HG03558 (cell line): ENCODE measurements around the gene HRCT1.
"Not testable (repeated sequence)": the region's sequence is repeated elsewhere in the genome, so short reads cannot be mapped to it uniquely, and the experiment has no call there.

ENCODE experiments used
- ATAC-seq: cut with Tn5 transposase; IDR thresholded peaks from one replicate; pipeline ENCODE4 v1.9.1; 2021; ENCODE audit warnings: moderate number of reproducible peaks; ENCODE audit not compliant: unreplicated experiment; ENCODE audit errors: extremely low read depth

HRCT1 gene

DNA sequence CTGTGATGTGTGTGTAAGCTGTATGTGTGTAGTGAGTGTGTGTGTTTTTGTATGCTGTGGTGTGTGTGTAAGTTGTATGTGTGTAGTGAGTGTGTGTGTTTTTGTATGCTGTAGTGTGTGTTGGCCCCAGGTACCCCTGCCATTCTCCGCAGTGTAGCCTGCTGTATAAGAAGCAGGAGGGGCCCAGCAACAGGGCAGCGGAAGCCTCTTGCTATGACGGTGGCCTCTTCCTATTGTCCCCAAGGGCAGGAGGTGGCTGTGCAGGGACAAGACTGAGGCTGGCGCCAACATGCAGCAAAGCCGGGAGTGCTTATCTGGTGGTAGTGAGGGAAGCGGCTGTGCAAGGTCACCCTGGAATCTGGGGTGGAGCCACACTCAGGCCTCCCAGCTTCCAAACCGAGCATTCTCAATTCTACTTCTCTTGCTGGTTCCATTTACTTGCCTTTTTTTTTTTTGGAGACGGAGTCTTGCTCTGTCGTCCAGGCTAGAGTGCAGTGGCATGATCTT is 8.4 kb downstream of the HRCT1 start:
- no peak for ATAC-seq

DNA sequence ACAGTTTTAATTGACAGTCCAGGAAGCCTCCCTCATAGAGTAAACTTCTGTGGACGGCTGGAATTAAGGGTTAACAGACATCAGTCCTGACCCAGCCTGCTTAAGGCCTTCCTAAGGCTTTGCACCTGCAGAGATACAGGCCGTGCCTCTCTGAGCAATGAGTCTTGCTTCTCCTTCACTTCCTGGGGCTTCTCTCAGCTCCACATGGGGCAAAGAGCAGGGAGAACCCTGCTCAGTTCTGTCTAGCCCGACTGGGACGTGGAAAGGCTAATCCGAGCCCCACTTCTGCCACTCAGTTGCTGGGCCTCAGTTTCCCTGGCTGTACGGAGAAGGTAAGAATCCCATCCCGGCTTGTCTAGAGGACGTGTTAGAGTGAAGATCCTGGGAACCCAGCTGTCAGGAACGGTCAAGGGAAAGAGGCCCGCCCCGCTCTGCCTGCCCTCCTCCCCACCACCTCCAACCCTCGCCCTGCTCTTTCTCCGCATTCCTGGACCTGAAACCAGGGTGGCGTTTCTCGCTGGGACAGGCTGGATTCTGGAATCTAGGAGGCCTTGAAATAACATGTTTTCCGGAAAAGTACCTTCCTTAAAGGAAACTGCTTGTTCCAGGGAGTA is 9.8 kb downstream of the HRCT1 start:
- ATAC-seq: no peak

DNA sequence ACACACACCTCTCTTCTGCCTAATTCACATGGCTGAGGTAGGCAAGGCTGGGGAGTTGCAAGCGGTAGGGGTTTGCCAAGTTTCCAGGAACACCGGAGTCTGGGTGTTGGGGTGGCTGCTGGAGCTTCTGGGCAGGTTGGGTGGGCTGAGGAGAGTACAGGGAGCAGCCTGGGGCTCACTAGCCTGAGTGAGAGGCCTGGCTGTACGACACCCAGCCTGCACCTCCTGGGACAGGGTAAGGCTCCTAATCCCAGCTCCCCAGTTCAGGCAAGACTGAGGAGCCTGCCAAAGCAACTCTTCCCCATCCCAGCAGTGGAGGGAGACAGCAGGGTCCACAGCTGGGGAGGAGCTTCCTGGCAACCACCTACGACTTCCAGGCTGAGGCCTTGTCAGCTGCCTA is 11.3 kb downstream of the HRCT1 start:
- ATAC-seq: no peak

DNA sequence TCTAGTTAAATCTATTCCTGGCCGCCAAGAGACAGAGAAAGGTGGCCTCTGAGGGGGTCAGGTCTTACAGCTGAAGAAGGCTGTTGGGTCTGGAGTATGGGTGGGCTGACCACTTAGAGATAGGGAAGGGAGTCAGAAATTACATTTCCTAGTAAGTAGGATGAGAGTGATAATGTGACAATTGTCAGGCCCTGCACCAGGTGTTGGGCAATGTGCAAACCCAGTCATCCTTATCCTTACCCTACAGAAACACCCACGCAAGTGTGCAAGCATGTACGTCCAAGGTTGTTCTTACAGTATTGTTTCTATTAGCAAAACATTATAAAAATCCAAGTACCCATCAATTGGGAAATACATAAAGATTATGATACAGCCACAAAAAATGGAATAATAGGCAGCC is 12.8 kb downstream of the HRCT1 start:
- ATAC-seq: no peak

DNA sequence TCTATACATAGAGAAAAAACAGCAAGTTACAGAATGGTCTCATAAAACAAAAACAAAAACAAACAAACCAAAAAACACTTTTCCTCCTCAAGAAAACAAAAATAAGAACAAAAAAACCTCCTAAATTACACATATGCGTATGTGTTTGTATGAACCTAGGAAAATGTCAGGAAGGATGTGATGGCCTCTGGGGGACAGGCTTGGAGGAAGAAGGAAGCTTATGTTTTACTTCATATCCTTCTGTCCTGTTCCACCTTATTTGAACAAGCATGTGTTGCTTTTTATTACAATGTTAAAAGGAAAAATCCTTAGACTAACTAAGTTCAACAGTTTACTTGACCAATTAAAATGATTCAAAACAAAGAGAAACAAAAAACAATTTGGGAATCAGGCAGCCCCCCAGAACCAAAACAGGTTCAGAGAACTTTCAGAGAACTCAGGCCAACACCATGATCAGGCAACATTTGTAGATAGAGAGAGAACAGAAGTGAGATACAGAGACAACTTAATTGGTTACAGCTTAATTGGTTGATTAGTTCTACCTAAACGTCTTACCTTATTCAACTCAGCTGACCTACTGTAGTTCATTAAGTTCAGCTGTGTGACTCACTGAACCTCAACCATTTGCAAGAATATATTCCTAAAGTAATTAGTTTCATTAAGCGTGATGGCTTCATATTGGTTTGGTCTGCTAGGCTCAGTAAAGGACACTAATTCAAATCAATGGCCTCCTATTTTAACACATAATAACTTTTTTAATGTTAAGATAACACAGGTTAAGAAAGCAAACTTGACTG is 13.4 kb downstream of the HRCT1 start:
- no peak for ATAC-seq

DNA sequence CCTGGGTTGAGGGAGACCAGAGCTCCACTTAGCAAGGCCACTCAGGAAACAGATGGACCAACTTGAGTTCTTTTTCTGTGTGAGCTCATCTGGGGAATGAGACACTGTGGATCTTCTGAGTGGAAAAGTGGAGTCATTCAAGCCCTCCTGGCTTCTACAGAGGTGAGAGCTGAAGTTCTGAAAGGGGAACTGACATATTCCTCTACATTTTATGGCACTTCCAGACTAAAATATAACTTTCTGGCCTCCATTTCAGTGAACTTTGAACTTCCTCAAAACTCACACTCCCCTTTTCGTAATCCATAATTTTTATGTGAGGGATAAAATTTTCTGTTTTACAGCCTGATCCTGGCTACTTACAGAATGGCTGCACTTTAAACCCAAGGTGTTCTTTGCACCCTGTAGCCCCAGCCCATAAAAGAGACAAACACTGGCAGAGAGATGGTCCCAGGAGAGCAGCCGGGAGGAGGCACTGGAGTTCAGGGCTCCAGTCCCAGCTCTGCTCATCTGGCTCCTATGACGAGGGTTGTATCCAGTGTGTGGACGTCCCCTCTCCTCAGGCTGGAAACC is 14.1 kb downstream of the HRCT1 start:
- ATAC-seq: no peak

DNA sequence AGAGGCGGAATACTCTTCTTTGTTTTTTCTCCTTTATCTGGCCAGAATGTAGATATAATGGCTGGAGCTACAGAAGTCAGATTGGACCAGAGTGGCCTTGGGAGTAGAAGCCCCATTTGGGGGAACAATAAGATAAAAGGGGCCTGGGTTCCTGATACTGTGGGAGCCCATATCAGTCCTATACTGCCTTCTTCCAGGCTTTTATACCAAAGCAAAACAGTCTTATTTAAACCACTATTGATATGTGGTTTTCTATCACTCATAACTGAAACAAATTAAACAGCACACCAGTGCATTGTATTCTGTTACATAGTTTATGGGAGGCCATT is 17.6 kb downstream of the HRCT1 start:
- ATAC-seq: no peak

DNA sequence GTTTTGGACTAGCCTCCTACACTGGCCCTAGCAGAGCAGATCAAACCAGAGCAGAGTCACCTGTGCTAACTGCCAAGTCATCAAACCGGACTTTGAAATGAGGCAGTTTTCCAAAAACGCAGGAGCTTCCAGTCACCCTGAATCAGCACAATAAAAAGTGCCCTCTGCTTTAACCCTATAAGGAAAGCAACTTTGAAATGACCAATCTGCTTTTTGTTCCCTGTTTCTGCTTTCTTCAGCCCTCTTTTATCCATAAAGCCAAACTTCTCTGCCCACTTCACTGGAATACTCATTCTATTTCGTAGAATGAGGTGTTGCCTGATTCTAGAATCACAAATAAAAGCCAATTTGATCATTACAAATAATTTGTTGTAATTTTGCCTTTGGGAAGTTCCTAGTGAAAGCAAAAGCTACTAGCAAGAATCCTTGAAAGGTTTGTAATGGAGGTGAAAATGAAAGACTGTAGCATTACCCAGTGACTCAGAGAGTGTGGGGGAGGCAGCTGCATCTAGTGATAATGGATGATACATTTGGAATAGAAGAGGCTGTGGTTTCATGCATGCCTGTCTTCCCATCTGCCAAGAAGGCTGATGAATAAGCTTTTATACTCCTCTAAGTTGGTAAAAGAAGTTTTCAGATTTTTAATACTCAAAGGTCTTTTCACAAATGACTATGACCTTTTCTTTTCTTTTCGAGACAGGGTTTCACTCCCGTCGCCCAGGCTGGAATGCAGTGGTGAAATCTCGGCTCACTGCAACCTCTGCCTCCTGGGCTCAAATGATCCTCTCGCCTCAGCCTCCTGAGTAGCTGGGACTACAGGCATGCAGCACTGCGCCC is 18.1 kb downstream of the HRCT1 start:
- ATAC-seq: no peak

DNA sequence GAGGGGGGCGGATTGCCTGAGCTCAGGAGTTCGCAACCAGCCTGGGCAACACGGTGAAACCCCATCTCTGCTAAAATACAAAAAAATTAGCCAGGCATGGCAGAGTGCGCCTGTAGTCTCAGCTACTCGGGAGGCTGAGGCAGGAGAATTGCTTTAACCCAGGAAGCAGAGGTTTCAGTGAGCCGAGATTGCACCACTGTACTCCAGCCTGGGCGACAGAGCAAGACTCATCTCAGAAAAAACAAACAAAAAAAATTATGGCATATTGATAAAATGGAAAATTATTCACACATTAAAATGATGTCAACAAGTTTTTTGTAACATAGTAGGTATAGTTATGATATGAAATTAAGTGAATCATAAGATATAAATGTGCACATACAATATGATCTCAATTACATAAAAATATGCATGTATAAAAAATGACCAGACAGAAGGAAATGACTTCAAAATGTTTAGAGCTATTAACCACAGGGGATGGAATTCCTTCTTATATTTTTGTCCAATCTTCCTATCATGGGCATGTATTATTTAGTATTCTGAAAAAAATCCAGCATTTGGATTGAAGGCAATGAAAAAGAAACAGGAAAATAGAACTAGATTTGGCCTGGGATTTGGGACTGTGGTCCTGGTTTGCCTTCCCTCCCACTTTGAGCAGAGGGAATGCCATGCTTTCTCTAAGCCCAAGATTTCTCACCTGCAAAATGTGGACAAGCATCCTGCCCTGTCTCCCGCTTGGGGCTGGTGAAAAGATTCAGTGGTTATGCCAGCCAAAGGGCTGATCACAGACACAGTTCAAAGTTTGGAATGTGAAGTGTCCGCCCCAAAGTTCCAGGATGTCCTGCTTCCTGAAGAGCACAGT is 22.8 kb downstream of the HRCT1 start:
- no peak for ATAC-seq

DNA sequence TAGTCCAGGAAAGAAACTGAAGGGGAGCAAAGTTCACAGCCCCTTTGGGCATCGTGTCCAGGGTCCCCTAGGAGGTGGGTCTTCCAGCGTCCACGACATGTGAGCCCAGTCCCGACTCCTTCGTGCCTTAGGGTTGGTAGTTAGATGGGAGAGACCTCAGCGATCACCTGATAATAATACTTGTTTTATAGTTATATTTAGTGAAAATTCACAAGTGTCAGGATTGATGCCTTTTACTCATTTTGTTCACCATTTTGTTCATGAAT is 23.4 kb downstream of the HRCT1 start:
- ATAC-seq: no peak

DNA sequence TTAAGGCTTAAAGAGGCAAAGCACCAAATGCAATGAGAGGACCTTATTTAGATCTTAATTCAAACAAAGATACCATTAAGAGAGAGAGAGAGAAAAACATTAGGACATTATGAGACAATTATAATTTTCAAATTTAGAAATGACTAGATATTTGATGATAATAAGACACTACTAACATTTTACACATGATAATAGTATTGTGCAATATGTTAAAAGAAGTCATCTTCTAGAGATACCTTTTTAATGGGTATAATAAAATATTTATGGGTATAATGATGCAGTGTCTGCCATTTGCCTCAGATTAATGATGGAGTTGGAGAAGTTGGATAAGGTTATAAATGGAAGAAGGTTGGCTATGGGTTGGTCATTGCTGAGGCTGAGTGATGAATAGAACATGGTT is 24.5 kb downstream of the HRCT1 start:
- ATAC-seq: no peak

DNA sequence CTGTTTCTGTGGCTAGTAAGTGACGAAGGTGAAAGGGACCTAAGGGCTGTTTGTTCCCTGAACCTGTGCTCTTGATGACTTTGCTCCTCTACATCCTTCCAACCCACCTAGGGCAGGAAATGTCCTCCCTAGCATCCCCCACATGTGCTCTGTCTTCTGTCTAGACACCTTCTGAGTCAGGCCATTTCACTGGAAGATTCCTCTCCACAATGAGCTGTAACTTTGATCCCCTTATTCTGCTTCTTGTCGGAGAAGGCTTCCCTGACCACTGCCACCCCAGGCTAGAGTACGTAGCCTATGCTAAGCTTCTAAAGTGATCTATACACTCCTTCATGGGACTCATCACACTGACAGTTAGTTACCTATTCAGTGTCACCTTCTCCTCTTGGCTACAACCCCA is 25.0 kb downstream of the HRCT1 start:
- no peak for ATAC-seq

DNA sequence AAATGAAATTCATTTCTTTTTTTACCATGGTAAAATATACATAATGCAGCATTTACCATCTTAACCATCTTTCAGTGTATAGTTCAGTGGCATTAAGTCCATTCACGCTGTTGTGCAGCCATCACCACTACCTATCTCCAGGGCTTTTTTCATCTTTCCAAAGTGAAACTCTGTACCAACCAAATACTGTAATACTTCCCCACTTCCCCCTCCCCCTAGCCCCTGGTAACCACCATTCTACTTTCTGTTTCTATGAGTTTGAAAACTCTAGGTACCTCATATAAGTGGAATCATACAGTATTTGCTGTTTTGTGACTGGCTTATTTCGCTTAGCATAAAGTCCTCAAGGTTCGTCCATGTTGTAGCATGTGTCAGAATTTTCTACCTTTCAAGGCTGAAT is 26.7 kb downstream of the HRCT1 start:
- no peak for ATAC-seq

DNA sequence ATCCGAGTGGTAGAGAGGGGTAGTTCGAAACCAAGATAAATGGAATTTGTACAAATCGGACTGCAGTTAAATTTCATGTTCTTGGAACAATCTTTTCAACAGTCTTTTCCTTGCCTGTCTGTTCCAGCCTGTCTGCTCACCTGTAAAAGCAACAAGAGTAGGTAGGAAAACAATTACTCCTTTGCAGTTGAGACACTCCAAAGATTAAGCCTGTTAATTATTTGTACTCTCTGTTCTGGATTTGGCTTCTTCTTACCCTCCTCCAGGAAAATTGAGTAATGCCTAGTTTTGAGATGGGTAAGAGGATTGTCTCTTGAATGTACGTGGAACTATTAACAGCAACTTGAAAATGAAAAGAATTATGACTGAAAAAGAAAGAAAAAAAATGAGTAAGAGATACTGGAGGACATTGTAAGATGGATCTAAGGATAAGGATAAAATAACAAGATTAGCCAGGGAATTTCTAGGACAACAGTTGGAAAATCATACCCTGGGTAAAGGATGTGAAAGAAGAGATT is 27.6 kb downstream of the HRCT1 start:
- ATAC-seq: no peak

DNA sequence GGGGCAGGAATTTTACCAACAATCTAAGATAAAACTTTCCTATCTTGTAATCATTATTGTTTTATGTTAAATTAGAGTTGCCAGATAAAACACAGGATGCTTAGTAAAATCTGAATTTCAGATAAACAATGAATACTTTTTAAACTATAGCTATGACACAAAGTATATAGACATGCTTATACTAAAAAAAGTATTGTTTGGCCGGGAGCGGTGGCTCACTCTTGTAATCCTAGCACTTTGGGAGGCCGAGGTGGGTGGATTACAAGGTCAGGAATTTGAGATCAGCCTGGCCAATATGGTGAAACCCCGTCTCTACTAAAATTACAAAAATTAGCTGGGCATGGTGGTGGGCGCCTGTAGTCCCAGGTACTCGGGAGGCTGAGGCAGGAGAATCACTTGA is 28.1 kb downstream of the HRCT1 start:
- ATAC-seq: not testable (repeated sequence)

DNA sequence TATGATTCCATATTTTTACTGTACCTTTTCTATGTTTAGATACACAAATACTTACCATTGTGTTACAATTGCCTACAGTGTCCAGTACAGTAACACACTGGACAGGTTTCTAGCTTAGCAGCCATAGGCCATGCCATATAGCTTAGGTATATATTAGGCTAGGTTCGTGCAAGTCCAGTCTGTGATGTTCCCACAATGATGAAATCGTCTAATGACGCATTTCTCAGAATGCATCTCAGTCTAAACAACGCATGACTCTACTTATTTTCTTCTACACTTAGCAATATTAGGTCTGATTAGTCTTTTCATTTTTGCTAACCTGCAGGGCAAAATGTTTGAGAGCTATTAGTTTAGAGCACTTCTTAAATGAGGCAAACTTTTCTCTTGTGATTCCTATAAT is 29.3 kb downstream of the HRCT1 start:
- no peak for ATAC-seq

DNA sequence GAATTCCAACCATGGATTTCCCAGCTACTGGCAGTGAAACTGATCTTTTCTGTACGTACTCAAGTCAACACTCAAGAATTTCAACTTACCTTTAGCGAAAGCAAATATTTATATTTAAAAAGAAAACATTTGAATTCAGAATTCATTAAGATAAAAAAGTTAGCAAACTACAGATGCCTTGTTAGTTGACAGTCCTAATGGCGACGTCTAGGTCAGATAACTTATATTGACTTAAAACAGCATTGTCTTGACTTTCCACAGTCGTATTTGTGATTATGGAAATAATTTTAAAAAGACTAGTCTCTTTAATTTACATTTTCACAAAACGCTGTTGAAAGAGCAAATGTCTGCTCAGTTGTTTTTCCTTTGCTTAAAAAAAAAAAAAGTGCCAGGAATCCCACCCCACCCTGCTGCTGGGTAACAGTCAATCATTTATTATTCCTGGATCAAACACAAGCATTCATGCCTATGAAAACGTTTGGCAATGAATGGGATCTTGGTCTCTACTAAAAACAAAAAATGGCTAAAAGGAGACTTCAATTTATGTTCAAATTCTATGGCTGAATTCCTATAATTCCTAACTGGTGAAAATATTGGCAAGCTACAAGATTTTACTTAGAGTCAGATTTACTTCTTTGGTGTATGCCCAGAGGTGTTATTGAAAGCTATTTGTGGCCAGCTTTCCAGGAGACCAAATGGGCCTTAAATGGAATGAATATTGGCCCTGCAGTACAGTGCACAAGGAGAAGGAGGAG is 29.9 kb downstream of the HRCT1 start:
- ATAC-seq: no peak

DNA sequence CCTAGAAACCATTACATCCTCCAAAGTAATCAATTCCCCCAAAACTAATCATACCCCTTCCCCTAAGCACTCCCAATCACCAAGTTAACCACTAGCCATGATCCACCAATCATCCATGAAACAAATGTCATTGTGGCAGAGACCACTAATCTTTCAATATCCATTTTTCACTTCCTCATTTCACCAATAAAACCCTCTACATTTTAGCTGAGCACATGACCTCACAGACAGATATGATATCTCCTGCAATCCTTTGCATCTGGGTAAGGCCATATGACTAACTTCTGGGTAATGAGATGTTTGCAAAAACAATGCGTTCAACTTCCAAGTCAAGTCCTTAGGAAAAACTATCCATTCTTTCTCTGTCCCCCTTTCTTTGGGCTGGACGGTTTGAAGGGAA is 31.2 kb downstream of the HRCT1 start:
- ATAC-seq: no peak
